Stimulated activated CD8-positive, alpha-beta memory T cell treated with anti-CD3 and anti-CD28 coated beads, Interleukin-4, amount 100 ng/mL, for 1 hour (primary cell): ENCODE results near the gene DEFB132.

Source experiments
- DNase-seq, 2 donors: peaks; one replicate each; pipeline ENCODE4 v3.0.0-alpha.2; 2020; ENCODE audit warnings: low read depth in 2 of 2, low spot score in 1 of 2

Gene DEFB132

GRCh38 chr20:259981-260380, 2.5 kb downstream of the DEFB132 start:
- no peak for DNase-seq

GRCh38 chr20:263701-264100, 6.2 kb downstream of the DEFB132 start:
- no peak for DNase-seq

- peak; percentile 73 to 78 for DNase-seq
Measured at GRCh38 chr20:266596-267562, 9.4 kb downstream of the DEFB132 start.

- no peak for DNase-seq
Measured at GRCh38 chr20:270517-270916, 13.0 kb downstream of the DEFB132 start.

- no peak for DNase-seq
Measured at GRCh38 chr20:271069-271468, 13.5 kb downstream of the DEFB132 start.

GRCh38 chr20:271528-271927, 14.0 kb downstream of the DEFB132 start:
- no peak for DNase-seq

GRCh38 chr20:272718-273117, 15.2 kb downstream of the DEFB132 start:
- no peak for DNase-seq

- DNase-seq: no peak
Measured at GRCh38 chr20:273884-274283, 16.4 kb downstream of the DEFB132 start.

- DNase-seq: no peak
Measured at GRCh38 chr20:275791-276190, 18.3 kb downstream of the DEFB132 start.

- DNase-seq: no peak
Measured at GRCh38 chr20:276620-277495, 19.3 kb downstream of the DEFB132 start.

- DNase-seq: no peak
Measured at GRCh38 chr20:277496-277781, 19.9 kb downstream of the DEFB132 start.

GRCh38 chr20:278181-278580, 20.7 kb downstream of the DEFB132 start:
- DNase-seq: no peak

- no peak for DNase-seq
Measured at GRCh38 chr20:278607-279571, 21.4 kb downstream of the DEFB132 start.

GRCh38 chr20:284172-284571, 26.6 kb downstream of the DEFB132 start:
- no peak for DNase-seq

GRCh38 chr20:286508-286907, 29.0 kb downstream of the DEFB132 start:
- DNase-seq: no peak

- DNase-seq: no peak
Measured at GRCh38 chr20:288956-289692, 31.6 kb downstream of the DEFB132 start.

GRCh38 chr20:289693-290083, 32.2 kb downstream of the DEFB132 start:
- DNase-seq: no peak

GRCh38 chr20:290084-290831, 32.7 kb downstream of the DEFB132 start, which contains the start of gene C20orf96:
TSS of gene C20orf96 (minus strand) at chr20:290750. CDS start at chr20:290610, 140 bp downstream.
- peak; percentile 64 to 72 for DNase-seq

- DNase-seq: no peak
Measured at GRCh38 chr20:294602-295001, 37.1 kb downstream of the DEFB132 start.
